T-helper 1 cell treated with Interleukin-12 subunit alpha and Interleukin-12 subunit beta and Interleukin-4 antibody, amounts not matched to agents 30 μg/mL and 1 μg/mL, for 36 hours (primary cell): ENCODE measurements around the gene ITGB1BP2.
A peak's percentile ranks its signal among the peaks of the same experiment; 100 is the strongest.
"Not testable (repeated sequence)": the region's sequence is repeated elsewhere in the genome, so short reads cannot be mapped to it uniquely, and the experiment has no call there.

ENCODE experiments used
- H3K27ac Mint-ChIP-seq: one replicate; pipeline ENCODE4 v1.8.0; 2021; ENCODE audit warnings: mild to moderate bottlenecking, mixed read lengths
- H3K27me3 Mint-ChIP-seq: one replicate; pipeline ENCODE4 v1.8.0; 2021; ENCODE audit warnings: low read depth, mixed read lengths
- H3K36me3 Mint-ChIP-seq: one replicate; pipeline ENCODE4 v1.8.0; 2021; ENCODE audit warnings: low read depth, mixed read lengths
- H3K4me1 Mint-ChIP-seq: one replicate; pipeline ENCODE4 v1.8.0; 2021; ENCODE audit warnings: low read depth, mixed read lengths
- H3K4me3 Mint-ChIP-seq: one replicate; pipeline ENCODE4 v1.8.0; 2021; ENCODE audit warnings: mild to moderate bottlenecking, moderate library complexity, mixed read lengths
- H3K9me3 Mint-ChIP-seq: one replicate; pipeline ENCODE4 v1.8.0; 2021; ENCODE audit warnings: mixed read lengths

The ITGB1BP2 gene

DNA sequence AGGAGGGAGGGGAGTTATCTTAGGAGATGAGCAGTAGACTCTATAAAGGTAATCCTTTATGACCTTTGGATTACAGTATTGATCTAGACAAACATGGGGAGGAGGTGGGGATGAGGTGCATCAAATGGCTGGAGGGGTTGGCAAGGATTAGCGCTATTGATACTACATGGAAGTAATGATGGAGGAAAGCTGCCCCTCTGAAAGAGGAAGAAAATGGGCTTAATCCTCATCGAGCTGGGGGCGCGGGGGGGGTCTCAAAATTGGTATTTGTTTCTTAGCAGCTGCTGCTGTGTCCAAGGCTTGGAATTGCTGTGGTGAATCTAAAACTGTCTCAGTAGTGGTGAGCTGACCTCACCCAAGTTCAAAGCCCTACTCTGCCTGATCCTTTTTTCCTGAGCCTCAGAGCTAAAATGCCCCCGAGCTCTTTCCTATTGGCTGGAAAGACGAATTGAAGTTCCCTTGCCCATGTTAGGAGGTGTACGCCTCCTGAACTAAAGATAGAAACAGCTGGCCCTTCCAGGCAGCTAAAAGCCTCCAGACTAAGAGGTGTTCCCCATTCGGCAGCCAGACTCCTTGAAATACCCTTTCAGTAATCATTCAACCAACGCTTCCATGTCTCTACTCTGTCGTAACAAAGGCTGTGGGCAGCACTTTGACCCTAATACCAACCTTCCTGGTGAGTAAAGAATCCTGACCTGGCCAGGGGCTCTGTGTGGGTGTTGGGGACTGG is at the start of gene ITGB1BP2:
ITGB1BP2 (plus strand) TSS at position 556 of the 730 bp plus-strand sequence; CDS start at position 613, 57 bp downstream.
- peaks cover 45% of the 10 kb centered on the region for H3K36me3 Mint-ChIP-seq

DNA sequence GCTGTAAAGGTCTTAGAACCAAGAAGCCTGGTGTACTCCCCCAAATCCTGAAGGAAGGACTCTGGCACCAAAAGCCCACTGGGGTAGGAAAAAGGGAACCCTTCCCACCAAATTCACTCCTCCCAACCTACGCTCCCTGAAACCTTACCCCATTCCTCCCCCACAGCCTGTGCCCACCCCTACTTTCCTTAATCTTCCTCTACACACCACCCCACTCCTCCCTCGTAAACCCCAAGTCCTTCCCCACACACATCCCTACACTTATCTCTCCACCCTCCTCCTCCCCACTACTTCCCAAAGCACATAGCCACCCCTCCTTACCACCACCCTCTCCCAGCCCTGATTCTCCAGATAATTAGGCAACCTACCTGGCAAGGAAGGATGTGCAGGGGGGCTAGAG is 49.3 kb upstream of the ITGB1BP2 start:
- Mint-ChIP-seq H3K9me3 (no peaks in the 10 kb centered on the region), H3K4me1 (peaks cover 26% of the 10 kb centered on the region), H3K27me3 (no peaks in the 10 kb centered on the region), H3K36me3 (peaks cover 4% of the 10 kb centered on the region), H3K4me3 (peak overlapping the region; percentile 44), H3K27ac (no peak overlapping the region)

More for the DNA sequence above, at the start of gene ITGB1BP2:
- Mint-ChIP-seq H3K27me3 (no peaks in the 10 kb centered on the region), H3K27ac (peak within 1 kb of the TSS; percentile 46), H3K4me3 (no peak within 1 kb of the TSS), H3K9me3 (no peaks in the 10 kb centered on the region), H3K4me1 (peaks cover 20% of the 10 kb centered on the region)

DNA sequence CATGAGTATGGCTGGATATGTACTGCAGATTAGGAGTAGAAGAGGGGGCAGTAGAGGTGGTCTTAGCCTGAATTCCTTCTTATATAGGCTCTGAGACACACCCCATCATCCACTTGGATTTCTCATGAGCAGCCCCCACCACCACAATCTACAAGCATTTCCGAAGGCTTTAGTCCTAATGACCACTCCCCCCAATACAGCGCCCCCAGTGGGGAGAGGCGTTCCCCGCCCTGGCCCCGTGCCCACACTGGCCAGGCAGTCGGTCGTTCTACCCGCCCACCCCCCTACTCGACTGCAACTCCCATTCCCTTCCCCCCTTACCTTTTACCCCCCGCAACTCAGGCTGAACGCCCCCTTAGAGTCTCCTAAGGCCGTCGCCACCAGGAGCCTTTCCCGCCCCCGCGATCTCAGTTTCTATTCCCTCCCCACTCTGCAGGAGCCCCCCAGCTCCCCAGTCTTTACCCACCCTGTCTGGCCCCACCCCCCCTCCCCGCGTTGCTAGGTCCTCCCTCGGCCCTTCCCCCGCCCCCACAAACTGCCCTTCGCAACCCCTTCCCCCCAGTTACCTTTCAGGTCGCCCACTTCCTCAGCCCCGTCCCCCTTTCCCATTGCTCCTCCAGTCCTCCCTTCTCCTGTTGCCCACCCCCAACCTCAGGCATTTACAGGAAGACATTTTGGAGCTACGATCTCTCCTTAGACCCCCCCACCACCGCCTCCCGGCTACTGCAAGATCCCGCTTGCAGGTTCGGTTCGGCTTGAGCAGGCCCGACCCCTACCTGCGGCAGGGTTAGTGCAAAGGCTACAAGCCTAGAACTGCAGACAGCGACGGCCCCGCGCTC is 48.1 kb upstream of the ITGB1BP2 start:
- peak overlapping the region; percentile 92 for H3K4me3 Mint-ChIP-seq
- H3K9me3 Mint-ChIP-seq: no peaks in the 10 kb centered on the region
- peak overlapping the region; percentile 73 for H3K27ac Mint-ChIP-seq
- peaks cover 26% of the 10 kb centered on the region for H3K4me1 Mint-ChIP-seq
- peaks cover 2% of the 10 kb centered on the region for H3K36me3 Mint-ChIP-seq
- no peaks in the 10 kb centered on the region for H3K27me3 Mint-ChIP-seq

DNA sequence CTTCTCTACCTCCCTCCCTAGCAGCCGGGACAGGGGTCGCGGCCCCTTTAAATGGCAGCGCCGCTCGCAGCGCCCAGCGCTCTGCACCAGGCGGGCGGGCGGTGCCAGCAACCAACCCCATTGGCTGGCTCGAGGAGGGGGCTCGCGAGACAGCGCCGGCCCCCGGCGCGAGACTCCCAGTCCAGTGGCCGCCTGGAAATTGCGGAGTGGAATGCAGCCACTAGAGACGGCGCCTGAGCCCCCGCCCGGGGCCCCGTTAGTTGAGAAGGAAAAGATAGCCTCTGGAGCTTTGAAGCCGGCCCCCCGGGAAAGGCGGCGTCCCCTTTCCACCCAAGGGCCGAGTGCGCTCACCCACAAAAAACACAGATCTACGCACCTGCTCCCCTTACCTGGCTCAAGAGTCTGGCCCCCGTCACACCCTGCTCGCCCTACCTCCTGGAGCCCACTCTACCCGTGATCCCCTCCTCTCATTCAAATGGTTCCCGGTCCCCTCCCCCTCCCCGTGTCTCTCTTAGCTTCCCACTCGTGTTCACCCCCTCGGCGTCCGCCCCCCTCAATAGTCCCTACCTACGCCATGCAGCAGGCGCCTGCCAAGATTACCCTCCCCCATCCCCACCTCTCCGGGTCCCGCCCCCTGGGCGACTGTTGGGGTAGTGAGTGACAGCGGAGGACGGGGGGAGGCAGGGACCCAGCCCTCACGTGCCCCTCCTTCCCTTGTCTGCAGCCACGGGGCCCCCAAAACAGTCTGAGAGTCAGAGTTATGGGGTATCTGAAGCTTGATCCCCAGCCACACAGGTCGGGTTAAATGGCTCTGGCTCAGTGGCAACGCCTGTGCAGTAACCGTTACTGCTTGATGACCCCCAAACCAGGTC is 47.2 kb upstream of the ITGB1BP2 start, which contains the start of gene ZMYM3:
ZMYM3 (minus strand) TSS at position 49 of the 872 bp plus-strand sequence. CDS start 885 bp downstream, outside the sequence.
- peak within 1 kb of the TSS; percentile 92 for H3K4me3 Mint-ChIP-seq

DNA sequence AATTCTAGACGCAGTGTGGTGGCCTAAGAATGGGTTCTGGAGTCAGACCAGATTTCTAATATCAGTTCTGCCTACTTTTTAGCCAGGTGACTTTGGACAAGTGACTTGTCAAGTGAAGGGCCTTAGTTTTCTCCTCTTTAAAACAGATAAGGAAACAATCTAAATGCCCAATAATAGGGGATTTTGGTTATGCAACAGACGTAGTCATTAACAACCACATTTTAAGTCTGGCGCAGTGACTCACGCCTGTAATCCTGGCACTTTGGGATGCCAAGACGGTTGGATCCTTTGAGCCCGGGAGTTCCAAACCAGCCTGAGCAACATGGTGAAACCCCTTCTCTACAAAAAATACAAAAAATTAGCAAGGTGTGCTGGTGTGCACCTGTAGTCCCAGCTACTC is 45.5 kb upstream of the ITGB1BP2 start:
- H3K36me3 Mint-ChIP-seq: no peaks in the 10 kb centered on the region
- no peaks in the 10 kb centered on the region for H3K9me3 Mint-ChIP-seq
- H3K27me3 Mint-ChIP-seq: no peaks in the 10 kb centered on the region
- peaks cover 24% of the 10 kb centered on the region for H3K4me1 Mint-ChIP-seq
- H3K4me3 Mint-ChIP-seq: peak overlapping the region; percentile 92
- no peak overlapping the region for H3K27ac Mint-ChIP-seq

More for the DNA sequence above, 47.2 kb upstream of the ITGB1BP2 start, which contains the start of gene ZMYM3:
- H3K27ac Mint-ChIP-seq: peak within 1 kb of the TSS; percentile 91
- H3K36me3 Mint-ChIP-seq: no peaks in the 10 kb centered on the region
- H3K9me3 Mint-ChIP-seq: no peaks in the 10 kb centered on the region
- no peaks in the 10 kb centered on the region for H3K27me3 Mint-ChIP-seq
- peaks cover 26% of the 10 kb centered on the region for H3K4me1 Mint-ChIP-seq

DNA sequence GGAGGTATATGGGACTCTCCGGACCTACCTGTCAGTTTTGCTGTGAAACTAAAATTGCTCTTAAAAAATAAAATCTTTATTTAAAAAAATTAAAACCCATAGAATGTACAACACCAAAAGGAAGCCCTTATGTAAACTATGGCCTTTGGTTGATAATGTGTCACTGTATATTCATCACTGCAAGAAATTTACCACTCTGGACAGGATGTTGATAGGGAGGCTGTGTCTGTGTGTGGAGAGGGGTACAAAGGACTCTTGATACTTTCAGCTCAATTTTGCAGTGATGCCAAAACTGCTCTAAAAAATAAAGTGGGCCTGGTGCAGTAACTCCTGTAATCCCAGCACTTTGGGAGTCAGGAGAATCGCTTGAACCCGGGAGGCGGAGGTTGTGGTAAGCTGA is 44.7 kb upstream of the ITGB1BP2 start:
- Mint-ChIP-seq H3K36me3 (no peaks in the 10 kb centered on the region), H3K27me3 (no peaks in the 10 kb centered on the region), H3K9me3 (no peaks in the 10 kb centered on the region), H3K4me1 (peaks cover 18% of the 10 kb centered on the region), H3K4me3 (no peak overlapping the region), H3K27ac (no peak overlapping the region)

DNA sequence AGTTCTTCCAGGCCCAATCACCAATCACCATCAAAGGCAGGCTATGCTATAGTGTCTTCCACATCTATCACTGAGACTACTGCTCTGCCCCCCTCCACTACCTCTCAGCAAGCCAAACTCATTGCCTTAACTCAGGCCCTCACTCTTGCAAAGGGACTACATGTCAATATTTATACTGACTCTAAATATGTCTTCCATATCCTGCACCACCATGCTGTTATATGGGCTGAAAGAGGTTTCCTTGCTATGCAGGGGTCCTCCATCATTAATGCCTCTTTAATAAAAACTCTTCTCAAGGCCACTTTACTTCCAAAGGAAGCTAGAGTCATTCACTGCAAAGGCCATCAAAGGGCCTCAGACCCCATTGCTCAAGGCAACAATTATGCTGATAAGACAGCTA is 32.9 kb upstream of the ITGB1BP2 start:
- H3K4me3 Mint-ChIP-seq, H3K4me1 Mint-ChIP-seq: not testable (repeated sequence)
- H3K27me3 Mint-ChIP-seq: peaks cover 15% of the 10 kb centered on the region

DNA sequence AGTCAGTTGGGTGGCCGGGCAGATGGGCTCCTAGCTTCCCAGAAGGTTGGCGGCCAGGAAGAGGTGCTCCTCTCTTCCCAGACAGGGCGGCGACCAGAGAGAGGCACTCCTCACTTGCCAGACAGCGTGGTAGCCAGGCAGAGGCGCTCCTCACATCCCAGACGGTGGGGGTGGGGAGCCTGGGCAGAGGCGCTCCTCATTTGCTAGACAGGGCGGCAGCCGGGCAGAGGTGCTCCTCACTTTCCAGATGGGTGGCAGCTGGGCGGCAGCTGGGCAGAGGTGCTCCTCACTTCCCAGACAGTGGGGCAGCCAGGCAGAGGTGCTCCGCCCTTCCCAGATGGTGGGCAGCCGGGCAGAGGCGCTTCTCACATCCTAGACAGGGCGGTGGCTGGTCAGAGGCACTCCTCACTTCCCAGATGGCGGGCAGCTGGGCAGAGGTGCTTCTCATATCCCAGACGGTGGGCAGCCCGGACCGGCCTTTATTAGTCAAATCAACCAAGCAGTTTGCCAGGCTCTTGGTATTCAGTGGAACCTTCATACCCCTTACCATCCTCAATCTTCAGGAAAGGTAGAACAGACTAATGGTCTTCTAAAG is 31.7 kb upstream of the ITGB1BP2 start:
- Mint-ChIP-seq H3K27me3 (peaks cover 15% of the 10 kb centered on the region), H3K4me1 (no peaks in the 10 kb centered on the region), H3K9me3 (no peaks in the 10 kb centered on the region), H3K36me3 (no peaks in the 10 kb centered on the region), H3K27ac (no peak overlapping the region), H3K4me3 (no peak overlapping the region)

More for the DNA sequence above, 32.9 kb upstream of the ITGB1BP2 start:
- H3K27ac Mint-ChIP-seq, H3K36me3 Mint-ChIP-seq, H3K9me3 Mint-ChIP-seq: not testable (repeated sequence)

DNA sequence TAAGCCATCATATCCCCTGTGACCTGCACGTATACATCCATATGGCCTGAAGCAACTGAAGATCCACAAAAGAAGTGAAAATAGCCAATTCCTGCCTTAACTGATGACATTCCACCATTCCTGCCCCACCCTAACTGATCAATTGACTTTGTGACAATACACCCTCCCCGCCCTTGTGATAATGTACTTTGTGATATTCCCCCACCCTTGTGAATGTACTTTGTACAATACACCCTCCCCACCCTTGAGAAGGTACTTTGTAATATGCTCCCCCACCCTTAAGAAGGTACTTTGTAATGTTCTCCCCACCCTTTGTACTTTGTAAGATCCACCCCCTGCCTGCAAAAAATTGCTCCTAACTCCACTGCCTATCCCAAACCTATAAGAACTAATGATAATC is 29.2 kb upstream of the ITGB1BP2 start:
- not testable (repeated sequence) for H3K27me3 Mint-ChIP-seq, H3K9me3 Mint-ChIP-seq, H3K27ac Mint-ChIP-seq, H3K4me3 Mint-ChIP-seq, H3K36me3 Mint-ChIP-seq, H3K4me1 Mint-ChIP-seq

DNA sequence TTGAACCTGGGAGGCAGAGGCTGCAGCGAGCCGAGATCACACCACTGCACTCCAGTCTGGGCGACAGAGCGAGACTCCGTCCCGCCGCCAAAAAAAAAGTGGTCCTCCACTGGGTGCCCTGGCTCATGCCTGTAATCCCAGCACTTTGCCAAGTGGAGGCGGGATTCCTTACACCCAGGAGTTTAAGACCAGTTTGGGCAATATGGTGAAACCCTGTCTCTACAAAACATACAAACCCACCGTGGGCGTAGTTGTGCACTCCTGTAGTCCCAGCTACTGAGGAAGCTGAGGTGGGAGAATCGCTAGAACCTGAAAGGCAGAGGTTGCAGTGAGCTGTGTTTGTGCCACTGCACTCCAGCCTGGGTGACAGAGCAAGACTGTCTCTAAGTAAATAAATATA is 20.2 kb upstream of the ITGB1BP2 start:
- H3K4me3 Mint-ChIP-seq, H3K9me3 Mint-ChIP-seq, H3K27me3 Mint-ChIP-seq, H3K36me3 Mint-ChIP-seq, H3K4me1 Mint-ChIP-seq, H3K27ac Mint-ChIP-seq: not testable (repeated sequence)

DNA sequence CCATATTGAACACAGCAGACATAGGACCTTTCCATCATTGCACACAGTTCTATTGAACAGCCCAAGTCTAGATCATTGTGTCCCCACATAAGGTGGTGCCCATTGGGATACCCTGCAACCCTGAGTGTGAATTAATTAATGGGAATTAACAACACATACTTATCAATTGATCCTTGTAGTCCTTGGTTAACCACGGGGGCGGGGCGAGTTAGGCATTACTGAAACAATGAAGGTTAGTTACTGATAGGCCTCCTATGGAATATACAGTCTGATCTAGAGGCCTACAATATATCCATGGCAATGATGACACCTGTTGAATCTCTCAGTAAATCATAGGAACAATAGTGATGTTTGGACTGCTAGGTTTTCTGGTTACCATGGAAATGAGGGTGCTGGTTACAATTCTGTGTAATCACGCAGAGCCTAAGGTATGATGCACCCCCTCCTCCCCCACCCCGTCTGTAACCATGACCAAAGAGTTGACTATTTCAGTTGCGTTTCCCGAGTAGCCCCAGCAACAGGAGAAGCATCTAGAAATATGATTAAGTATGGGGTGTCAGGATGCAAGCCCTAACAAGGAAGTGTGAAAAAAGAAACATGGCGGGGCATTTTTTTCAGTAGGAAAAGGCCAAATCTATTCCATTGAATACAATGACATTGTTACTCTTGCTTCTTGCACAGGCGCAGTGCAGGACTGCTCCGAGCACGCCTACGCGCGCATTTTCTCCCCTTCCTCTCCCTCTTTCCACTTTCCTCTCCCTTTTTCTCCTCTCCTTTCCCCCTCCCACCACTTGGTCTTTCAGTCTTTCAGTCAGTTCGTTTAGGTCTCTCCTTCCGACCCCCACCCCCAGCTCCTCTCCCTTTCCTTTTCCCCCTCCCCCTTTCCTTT is 18.8 kb upstream of the ITGB1BP2 start:
- Mint-ChIP-seq H3K4me1 (peaks cover 6% of the 10 kb centered on the region), H3K36me3 (peaks cover 11% of the 10 kb centered on the region), H3K27ac (peak overlapping the region; percentile 100), H3K4me3 (peak overlapping the region; percentile 99), H3K9me3 (no peaks in the 10 kb centered on the region), H3K27me3 (peaks cover 8% of the 10 kb centered on the region)

DNA sequence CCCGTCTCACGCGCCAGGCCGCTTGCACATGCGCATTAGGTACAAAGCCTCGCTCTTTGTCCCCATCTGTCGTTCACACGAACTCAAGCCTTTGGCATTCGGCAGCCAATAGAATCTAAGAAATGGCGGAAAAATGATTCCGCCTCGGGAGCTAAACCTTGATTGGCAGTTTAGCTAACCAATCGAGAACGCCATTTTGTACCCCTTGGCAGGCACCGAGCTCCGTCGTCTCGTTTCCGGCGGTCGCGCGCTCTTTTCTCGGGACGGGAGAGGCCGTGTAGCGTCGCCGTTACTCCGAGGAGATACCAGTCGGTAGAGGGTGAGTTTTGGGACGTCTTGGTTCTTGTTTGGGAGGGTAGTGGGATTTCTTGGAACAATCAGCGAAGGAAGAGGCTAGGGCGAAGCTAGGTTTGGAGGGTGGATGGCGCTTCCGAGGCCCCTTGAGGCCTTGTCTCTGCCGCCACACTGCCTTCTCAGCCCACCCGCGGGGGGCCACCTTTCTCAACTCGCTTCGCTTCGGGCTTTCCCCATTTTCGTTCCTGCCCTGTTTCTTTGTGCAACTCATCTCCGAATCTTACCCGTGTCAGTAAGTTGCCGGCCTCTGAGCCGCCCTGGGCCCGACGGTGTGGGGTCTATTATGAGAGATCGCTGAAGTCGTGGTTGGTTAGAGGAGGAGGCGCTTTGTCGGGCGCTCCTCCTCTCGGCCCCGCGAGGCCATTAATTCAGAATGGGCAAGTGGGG is 18.0 kb upstream of the ITGB1BP2 start, which contains the start of gene NONO:
NONO (plus strand) TSS at position 233 of the 741 bp plus-strand sequence. CDS start 7,003 bp downstream, outside the sequence.
- Mint-ChIP-seq H3K36me3 (peaks cover 12% of the 10 kb centered on the region), H3K27me3 (peaks cover 8% of the 10 kb centered on the region), H3K27ac (peak within 1 kb of the TSS; percentile 100), H3K4me3 (peak within 1 kb of the TSS; percentile 99), H3K4me1 (peaks cover 7% of the 10 kb centered on the region), H3K9me3 (no peaks in the 10 kb centered on the region)
